K562 (cell line): ENCODE measurements around the gene SATB1. TPM values are rescaled to one million over a fixed set of nuclear protein-coding genes. Genes with fewer than 3 reads are reported as not detected.

Source experiments
- ATAC-seq: fragments of 200-7000 bp; cut with Tn5 transposase; 3 replicates; pipeline ENCODE4 v1.9.1; 2020; ENCODE audit warnings: moderate library complexity
- BruUV-seq: library from RNA; stranded (reverse); fragments of 400-500 nt; replicated peaks from 2 replicates; lab custom pipeline; 2021; lab: Mats Ljungman, UMichigan
- CTCF ChIA-PET: fragments of 300-600 bp; formaldehyde crosslinking; extraction: SDS; loops from one replicate; lab custom pipeline; 2021; ENCODE audit warnings: low intra/inter-chr PET ratio; lab: Yijun Ruan, JAX
- POLR2A ChIA-PET: fragments of 300-600, 350-650 bp; sonication (Branson Sonifier 250); formaldehyde crosslinking; extraction: SDS; loops from one replicate; lab custom pipeline; 2021; ENCODE audit warnings: antibody characterized with exemption, inconsistent platforms; lab: Yijun Ruan, JAX
- DNase-seq, 4 experiments: peaks; one replicate each; pipeline versions ENCODE4 v3.0.0 to v3.0.0-alpha.2; 2011 to 2018; ENCODE audit warnings: low spot score in 3 of 4, mixed read lengths in 3 of 4; ENCODE audit errors: extremely low read depth in 1 of 4
- FAIRE-seq: peaks from 2 replicates; lab custom pipeline; 2011; peaks lifted over from hg19 to GRCh38; lab: Jason Lieb, UNC
- H2AFZ ChIP-seq: 2 replicates; pipeline ENCODE4 v1.6.0; 2011; ENCODE audit warnings: low read depth, low read length, control low read depth, inconsistent platforms
- H3K27ac ChIP-seq: fragments of 200-600 bp; 3 replicates; pipeline ENCODE4 v1.8.0; 2011; ENCODE audit warnings: low read depth, mild to moderate bottlenecking, control low read depth, inconsistent platforms, low read length, moderate library complexity, mixed read lengths; ENCODE audit errors: extremely low read depth
- H3K27me3 ChIP-seq, 2 experiments: fragments of 300-600 bp in 1 of 2; 2 replicates in 1 of 2; 3 replicates in 1 of 2; pipeline versions ENCODE4 v1.6.0 to v1.8.0; 2011; ENCODE audit warnings: inconsistent platforms in 2 of 2, low read length in 2 of 2, mild to moderate bottlenecking in 1 of 2, mixed read lengths in 1 of 2, moderate library complexity in 1 of 2; ENCODE audit not compliant: control insufficient read depth in 2 of 2, insufficient read depth in 2 of 2
- H3K36me3 ChIP-seq: fragments of 300-600 bp; 3 replicates; pipeline ENCODE4 v1.8.0; 2011; ENCODE audit warnings: mild to moderate bottlenecking, low read length, inconsistent platforms; ENCODE audit not compliant: control insufficient read depth, insufficient read depth
- H3K4me1 ChIP-seq, 2 experiments: fragments of 200-600 bp in 1 of 2; replicated peaks in 1 of 2; 2 replicates in 1 of 2; 3 replicates in 1 of 2; pipeline versions ENCODE4 v1.5.1 to v1.8.0; 2011; ENCODE audit warnings: inconsistent platforms in 2 of 2, low read length in 2 of 2, mild to moderate bottlenecking in 1 of 2, mixed read lengths in 1 of 2, moderate library complexity in 1 of 2; ENCODE audit not compliant: control insufficient read depth in 2 of 2, insufficient read depth in 2 of 2
- H3K4me2 ChIP-seq: 2 replicates; pipeline ENCODE4 v1.6.1; 2011; ENCODE audit warnings: low read length, control low read depth, inconsistent platforms, mixed read lengths; ENCODE audit not compliant: insufficient read depth
- H3K4me3 ChIP-seq: fragments of 200-600 bp; sonication (generic), shearing (Covaris generic); 2 replicates; pipeline ENCODE4 v1.5.1; 2016; ENCODE audit warnings: control low read depth, inconsistent platforms
- H3K79me2 ChIP-seq: fragments of 200-600 bp; 3 replicates; pipeline ENCODE4 v1.8.0; 2011; ENCODE audit warnings: low read length, inconsistent platforms; ENCODE audit not compliant: control insufficient read depth, insufficient read depth
- H3K9ac ChIP-seq, 2 experiments: 2 replicates each; pipeline versions ENCODE4 v1.6.0 to v1.6.1; 2011; ENCODE audit warnings: low read depth in 2 of 2, low read length in 2 of 2, control low read depth in 1 of 2, inconsistent platforms in 1 of 2, mild to moderate bottlenecking in 1 of 2, mixed read lengths in 1 of 2; ENCODE audit not compliant: insufficient read depth in 1 of 2
- H3K9me1 ChIP-seq: one replicate; pipeline ENCODE4 v1.6.0; 2011; ENCODE audit warnings: inconsistent platforms, mild to moderate bottlenecking, low read length, moderate library complexity; ENCODE audit not compliant: control insufficient read depth, insufficient read depth
- H3K9me3 ChIP-seq: replicated peaks from 2 replicates; pipeline ENCODE4 v1.5.1; 2011; ENCODE audit warnings: low read depth, low read length, inconsistent platforms; ENCODE audit not compliant: control insufficient read depth, insufficient read depth
- H4K20me1 ChIP-seq: replicated peaks from 2 replicates; pipeline ENCODE4 v1.6.1; 2011; ENCODE audit warnings: low read length, inconsistent platforms, mixed read lengths; ENCODE audit not compliant: control insufficient read depth, insufficient read depth
- CBX3 ChIP-seq, 2 experiments: IDR thresholded peaks; 1 replicate in 1 of 2; 2 replicates in 1 of 2; pipeline ENCODE4 v1.6.1; 2012; ENCODE audit warnings: inconsistent platforms in 2 of 2, low read length in 2 of 2, borderline replicate concordance in 1 of 2, control low read depth in 1 of 2
- CHD1 ChIP-seq: fragments of 200-600 bp; sonication (generic); IDR thresholded peaks from one replicate; pipeline ENCODE4 v1.6.1; 2012; ENCODE audit warnings: mild to moderate bottlenecking, moderate library complexity, low read length, inconsistent platforms
- FOS ChIP-seq: IDR thresholded peaks from 3 replicates; pipeline ENCODE4 v1.6.1; 2011; ENCODE audit not compliant: insufficient read length; ENCODE audit errors: extremely low read depth
- FOSL1 ChIP-seq: fragments of 200-800 bp; sonication (Bioruptor generic); conservative IDR thresholded peaks from 2 replicates; pipeline ENCODE4 v1.6.1; 2016; ENCODE audit warnings: missing genetic modification characterization, missing compliant biosample characterization
- HEY1 ChIP-seq: fragments of 250-450 bp; sonication (Bioruptor Pico); IDR thresholded peaks from 2 replicates; pipeline ENCODE4 v1.5.0; 2020; ENCODE audit warnings: mild to moderate bottlenecking, moderate library complexity, borderline replicate concordance
- HLTF ChIP-seq: fragments of 450-650 bp; IDR thresholded peaks from 2 replicates; pipeline ENCODE4 v1.6.1; 2016
- PTRF ChIP-seq: fragments of 450-650 bp; IDR thresholded peaks from 2 replicates; pipeline ENCODE4 v1.6.1; 2016; ENCODE audit warnings: mild to moderate bottlenecking, missing genetic modification characterization, missing compliant biosample characterization
- SMAD1 ChIP-seq: fragments of 150-350 bp; IDR thresholded peaks from 2 replicates; pipeline ENCODE4 v1.6.1; 2014; ENCODE audit warnings: low read length, low read depth; ENCODE audit not compliant: partially characterized antibody
- SNIP1 ChIP-seq: fragments of 450-650 bp; IDR thresholded peaks from 2 replicates; pipeline ENCODE4 v1.7.1; 2017; ENCODE audit warnings: low read depth, mild to moderate bottlenecking
- TAF9B ChIP-seq: fragments of 450-650 bp; IDR thresholded peaks from 2 replicates; pipeline ENCODE4 v1.6.1; 2018; ENCODE audit warnings: mild to moderate bottlenecking; ENCODE audit not compliant: partially characterized antibody
- TFAM ChIP-seq: fragments of 250-450 bp; sonication (Bioruptor Pico); conservative IDR thresholded peaks from 2 replicates; pipeline ENCODE4 v1.5.0; 2021; ENCODE audit warnings: mild to moderate bottlenecking, moderate library complexity
- ZNF165 ChIP-seq: fragments of 250-450 bp; sonication (Bioruptor Pico); IDR thresholded peaks from 2 replicates; pipeline ENCODE4 v1.4.0; 2020; ENCODE audit warnings: borderline replicate concordance
- ZNF354B ChIP-seq: fragments of 250-450 bp; sonication (Bioruptor Pico); IDR thresholded peaks from 2 replicates; pipeline ENCODE4 v1.4.0; 2020
- WGBS: fragments of 100-300 bp; shearing (Covaris generic); methylation state at CpG from one replicate; pipeline ENCODE4 v1.1.6; 2016; ENCODE audit warnings: low coverage, mixed read lengths; ENCODE audit not compliant: insufficient coverage; ENCODE audit errors: missing lambda C conversion rate; 5-methylcytosine and 5-hydroxymethylcytosine counted together
- in situ Hi-C: fragments of 300-500 bp; cut with MboI; formaldehyde crosslinking; loops from 4 replicates; pipeline ENCODE4 v1.15.0; 2018; ENCODE audit warnings: inconsistent platforms, mixed read lengths
- intact Hi-C: fragments of 100-400 bp; cut with micrococcal nuclease; formaldehyde crosslinking; loops from 2 replicates; pipeline ENCODE4 v1.14.2; 2022
- polyA plus RNA-seq, 8 experiments: library from polyadenylated mRNA; depleted of rRNA in 4 of 8; stranded (reverse) in 5 of 8; unstranded in 3 of 8; fragments of >200 nt; fragmentation: Nextera tagmentation in 2 of 8; fragmentation: Illumina TruSeq in 1 of 8; extraction: Ambion mirVana in 2 of 8; extraction: Trizol in 1 of 8; gene quantifications; 2 replicates each; pipeline versions ENCODE4 v1.2.1 to v1.2.3, GENCODE V29; 2011 to 2014; ENCODE audit warnings: inconsistent platforms in 1 of 8, missing spikeins in 1 of 8
- total RNA-seq, 7 experiments: library from RNA; depleted of rRNA in 6 of 7; stranded (reverse); fragments of >200 nt in 6 of 7; fragmentation: Illumina TruSeq in 2 of 7; extraction: Trizol in 2 of 7; gene quantifications; 2 replicates each; pipeline versions ENCODE4 v1.2.1 to v1.2.3, GENCODE V29; 2011 to 2021; ENCODE audit warnings: low replicate concordance in 1 of 7
- TF ChIP-seq, protein P1 (sequence below), 2 experiments: IDR thresholded peaks; 2 replicates each; pipeline ENCODE4 v1.6.1; 2011; ENCODE audit warnings: borderline replicate concordance in 1 of 2, control low read depth in 1 of 2, low read depth in 1 of 2, low read length in 1 of 2, mild to moderate bottlenecking in 1 of 2, mixed read lengths in 1 of 2, moderate library complexity in 1 of 2; ENCODE audit not compliant: insufficient read depth in 1 of 2, insufficient read length in 1 of 2, poor library complexity in 1 of 2, severe bottlenecking in 1 of 2; ENCODE audit errors: extremely low read depth in 1 of 2
- TF ChIP-seq, protein P2 (sequence below): fragments of 450-650 bp; IDR thresholded peaks from 2 replicates; pipeline ENCODE4 v1.6.1; 2016; ENCODE audit warnings: borderline replicate concordance
- TF ChIP-seq, protein P3 (sequence below), 2 experiments: fragments of 450-650 bp; conservative IDR thresholded peaks; 2 replicates each; pipeline ENCODE4 v1.6.1; 2017; ENCODE audit warnings: mild to moderate bottlenecking in 2 of 2, moderate library complexity in 2 of 2

SATB1 gene
- total and polyA plus RNA-seq, 9 of the 15 experiments (the other 6 are each of a cell fraction or from before 2014, with no cell fraction given) = 0.03 to 2.5 (median 0.15) TPM; not detected in 1

DNA sequence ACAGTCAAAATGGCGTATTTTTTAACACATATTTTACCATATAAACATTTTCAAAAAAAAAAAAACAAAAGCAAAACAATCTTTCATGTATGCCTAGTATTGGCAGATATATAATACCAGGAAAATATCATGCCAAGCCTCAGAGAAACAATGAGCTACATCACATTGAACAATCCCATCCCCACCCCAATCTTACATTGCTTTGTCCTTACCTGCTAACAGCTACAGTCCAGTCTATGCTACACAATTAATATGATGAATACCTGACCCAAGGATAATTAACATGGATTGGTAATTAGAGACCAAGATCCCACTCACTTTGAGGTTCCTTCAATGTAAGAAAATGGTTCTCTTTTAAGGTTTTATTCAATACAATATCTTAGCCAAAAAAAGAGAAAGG, 7.6 kb upstream of the SATB1 start (continued):
- TF ChIP-seq FOSL1 (tag) (no peak), ZNF354B (CRISPR knock-in tag) (no peak), CBX3 (IDR thresholded peaks at IDR 0.05; ENCODE audit: borderline replicate concordance in 1 of 2, low read length in 2 of 2) (no peak), FOS (no peak), PTRF (tag) (no peak), HEY1 (CRISPR knock-in tag) (no peak), HLTF (no peak), ZNF165 (CRISPR knock-in tag) (no peak), TAF9B (no peak), CHD1 (no peak), SNIP1 (no peak)

DNA sequence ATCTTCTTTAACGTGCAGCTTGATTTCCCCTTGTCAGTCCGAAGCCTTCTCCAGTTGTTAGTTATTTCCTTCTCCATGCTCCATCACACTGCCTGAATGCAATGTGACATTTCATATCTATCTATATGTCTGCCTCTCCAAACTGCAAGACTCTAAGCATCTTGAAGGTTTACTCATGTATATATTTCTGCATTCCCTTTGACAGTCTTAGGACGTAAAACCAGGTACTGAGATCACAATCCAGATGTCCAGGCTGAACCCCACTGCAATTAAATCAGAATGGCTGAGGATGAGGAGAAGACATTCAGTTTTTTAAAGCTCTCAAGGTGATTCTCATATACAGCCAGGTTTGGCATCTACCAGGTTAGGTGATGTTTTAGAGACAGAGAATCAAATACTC, 6.1 kb upstream of the SATB1 start:
- Histone ChIP-seq H3K4me2 (no peak overlapping the region), H4K20me1 (no peaks in the 10 kb centered on the region), H3K36me3 (no peaks in the 10 kb centered on the region), H3K79me2 (no peaks in the 10 kb centered on the region), H3K9me1 (no peaks in the 10 kb centered on the region), H3K9ac (no peak overlapping the region), H3K27ac (no peak overlapping the region), H3K4me3 (no peak overlapping the region), H3K9me3 (no peaks in the 10 kb centered on the region), H3K27me3 (no peaks in the 10 kb centered on the region; a peak in 1 of 5 replicates), H3K4me1 (no peaks in the 10 kb centered on the region), H2AFZ (no peak overlapping the region)
- ATAC-seq = no peak
- CTCF ChIA-PET = no interaction called here
- FAIRE-seq = no peak
- no peak for DNase-seq
- POLR2A ChIA-PET = interaction anchor here (0.6 to 0.7 kb wide), 2 partner anchors 136 to 515 kb away, joined by 4 to 5 read pairs; no protein-coding TSS in a partner anchor
- intact Hi-C loops (no loop called here), in situ Hi-C loops (no loop called here)
- BruUV-seq = no TSS peak
- WGBS = 0% methylated on average over 3 of the region's 3 CpGs
- TF ChIP-seq, protein P1, sequence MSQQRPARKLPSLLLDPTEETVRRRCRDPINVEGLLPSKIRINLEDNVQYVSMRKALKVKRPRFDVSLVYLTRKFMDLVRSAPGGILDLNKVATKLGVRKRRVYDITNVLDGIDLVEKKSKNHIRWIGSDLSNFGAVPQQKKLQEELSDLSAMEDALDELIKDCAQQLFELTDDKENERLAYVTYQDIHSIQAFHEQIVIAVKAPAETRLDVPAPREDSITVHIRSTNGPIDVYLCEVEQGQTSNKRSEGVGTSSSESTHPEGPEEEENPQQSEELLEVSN (IDR thresholded peaks at IDR 0.05; ENCODE audit: borderline replicate concordance in 1 of 2, extremely low read depth in 1 of 2, insufficient read depth in 1 of 2, insufficient read length in 1 of 2, low read depth in 1 of 2, low read length in 1 of 2, poor library complexity in 1 of 2, severe bottlenecking in 1 of 2) = no peak
- TF ChIP-seq, protein P2, sequence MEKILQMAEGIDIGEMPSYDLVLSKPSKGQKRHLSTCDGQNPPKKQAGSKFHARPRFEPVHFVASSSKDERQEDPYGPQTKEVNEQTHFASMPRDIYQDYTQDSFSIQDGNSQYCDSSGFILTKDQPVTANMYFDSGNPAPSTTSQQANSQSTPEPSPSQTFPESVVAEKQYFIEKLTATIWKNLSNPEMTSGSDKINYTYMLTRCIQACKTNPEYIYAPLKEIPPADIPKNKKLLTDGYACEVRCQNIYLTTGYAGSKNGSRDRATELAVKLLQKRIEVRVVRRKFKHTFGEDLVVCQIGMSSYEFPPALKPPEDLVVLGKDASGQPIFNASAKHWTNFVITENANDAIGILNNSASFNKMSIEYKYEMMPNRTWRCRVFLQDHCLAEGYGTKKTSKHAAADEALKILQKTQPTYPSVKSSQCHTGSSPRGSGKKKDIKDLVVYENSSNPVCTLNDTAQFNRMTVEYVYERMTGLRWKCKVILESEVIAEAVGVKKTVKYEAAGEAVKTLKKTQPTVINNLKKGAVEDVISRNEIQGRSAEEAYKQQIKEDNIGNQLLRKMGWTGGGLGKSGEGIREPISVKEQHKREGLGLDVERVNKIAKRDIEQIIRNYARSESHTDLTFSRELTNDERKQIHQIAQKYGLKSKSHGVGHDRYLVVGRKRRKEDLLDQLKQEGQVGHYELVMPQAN = no peak
- no peak for TF ChIP-seq TFAM (CRISPR knock-in tag)
- TF ChIP-seq SMAD1 = no peak
- TF ChIP-seq, protein P3, sequence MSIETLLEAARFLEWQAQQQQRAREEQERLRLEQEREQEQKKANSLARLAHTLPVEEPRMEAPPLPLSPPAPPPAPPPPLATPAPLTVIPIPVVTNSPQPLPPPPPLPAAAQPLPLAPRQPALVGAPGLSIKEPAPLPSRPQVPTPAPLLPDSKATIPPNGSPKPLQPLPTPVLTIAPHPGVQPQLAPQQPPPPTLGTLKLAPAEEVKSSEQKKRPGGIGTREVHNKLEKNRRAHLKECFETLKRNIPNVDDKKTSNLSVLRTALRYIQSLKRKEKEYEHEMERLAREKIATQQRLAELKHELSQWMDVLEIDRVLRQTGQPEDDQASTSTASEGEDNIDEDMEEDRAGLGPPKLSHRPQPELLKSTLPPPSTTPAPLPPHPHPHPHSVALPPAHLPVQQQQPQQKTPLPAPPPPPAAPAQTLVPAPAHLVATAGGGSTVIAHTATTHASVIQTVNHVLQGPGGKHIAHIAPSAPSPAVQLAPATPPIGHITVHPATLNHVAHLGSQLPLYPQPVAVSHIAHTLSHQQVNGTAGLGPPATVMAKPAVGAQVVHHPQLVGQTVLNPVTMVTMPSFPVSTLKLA (conservative IDR thresholded peaks at IDR 0.05) = no peak
